ENCODE measurements around the gene FAM81A.

The FAM81A gene

DNA sequence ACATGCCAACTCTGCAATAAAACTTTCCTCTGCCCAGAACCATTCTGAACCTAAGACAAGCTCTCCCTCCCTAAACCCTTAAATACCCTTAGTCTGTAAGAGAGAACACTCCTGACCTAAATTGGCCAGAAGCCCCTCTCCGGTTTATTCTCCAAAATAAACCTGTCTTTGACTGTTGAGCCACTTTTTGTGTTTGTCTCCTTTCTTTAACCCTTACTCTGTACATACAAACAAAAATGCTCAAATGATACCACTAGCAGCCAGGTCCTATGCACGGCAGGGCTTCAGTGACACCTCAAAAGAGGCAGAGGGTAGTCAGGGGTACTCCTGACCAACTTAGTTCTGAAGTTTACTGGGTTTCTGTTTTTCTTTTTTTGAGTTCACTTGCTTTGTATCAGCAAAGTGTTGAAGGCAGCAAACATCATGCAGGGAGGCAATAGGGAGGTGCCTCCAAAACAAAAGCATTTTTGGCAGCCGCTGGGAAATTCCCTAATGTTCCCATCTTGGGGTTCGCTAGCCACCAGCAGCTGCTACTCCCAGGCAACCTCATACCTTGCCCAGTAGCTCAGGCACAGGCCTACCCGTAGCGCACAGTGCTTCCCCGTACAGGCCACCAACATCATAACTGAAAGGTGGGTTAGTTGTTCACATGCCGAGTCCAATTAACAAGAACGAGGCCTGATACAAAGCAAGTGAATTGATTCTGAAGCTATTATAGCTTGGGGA is 110.7 kb downstream of the FAM81A start:
- DNase-seq, result no peak

DNA sequence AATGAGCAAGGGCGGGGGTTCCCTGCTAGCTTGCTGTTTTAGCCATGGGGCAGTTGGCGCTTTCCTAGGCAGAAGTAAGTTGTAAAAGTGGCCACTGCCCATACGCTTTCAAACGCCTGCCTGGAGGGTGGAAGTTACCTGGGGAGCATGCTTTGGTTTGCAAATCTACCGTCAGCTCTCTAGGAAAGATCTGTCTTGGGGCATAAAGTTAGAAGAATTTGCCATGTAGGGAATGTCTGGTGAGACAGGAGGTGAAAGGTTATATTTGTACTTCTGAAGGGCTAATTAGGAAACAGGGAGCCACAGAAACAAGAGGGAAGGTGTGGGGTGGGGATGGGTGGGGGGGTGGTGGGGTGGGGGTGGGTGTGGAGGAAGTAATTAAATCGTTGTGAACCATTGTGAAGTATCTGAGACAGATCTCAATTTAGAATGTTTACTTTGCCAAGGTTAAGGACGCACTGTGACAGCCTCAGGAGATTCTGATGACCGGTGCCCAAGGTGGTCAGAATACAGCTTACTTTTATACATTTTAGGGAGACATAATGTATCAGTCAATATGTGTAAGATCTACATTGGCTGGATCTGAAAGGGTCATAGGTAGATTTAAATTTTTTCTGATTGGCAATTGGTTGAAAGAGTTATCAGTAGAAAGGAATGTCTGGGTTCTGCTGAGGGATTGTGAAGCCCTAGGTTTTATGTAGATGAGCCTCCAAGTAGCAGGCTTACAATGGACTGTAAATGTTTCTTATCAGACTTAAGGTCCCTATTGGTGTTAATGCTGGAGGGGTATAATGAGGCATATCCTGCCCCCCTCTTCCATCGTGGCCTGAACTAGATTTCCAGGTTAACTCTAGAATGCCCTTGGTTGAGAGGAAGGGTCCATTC is 111.6 kb downstream of the FAM81A start:
- no peak for DNase-seq

DNA sequence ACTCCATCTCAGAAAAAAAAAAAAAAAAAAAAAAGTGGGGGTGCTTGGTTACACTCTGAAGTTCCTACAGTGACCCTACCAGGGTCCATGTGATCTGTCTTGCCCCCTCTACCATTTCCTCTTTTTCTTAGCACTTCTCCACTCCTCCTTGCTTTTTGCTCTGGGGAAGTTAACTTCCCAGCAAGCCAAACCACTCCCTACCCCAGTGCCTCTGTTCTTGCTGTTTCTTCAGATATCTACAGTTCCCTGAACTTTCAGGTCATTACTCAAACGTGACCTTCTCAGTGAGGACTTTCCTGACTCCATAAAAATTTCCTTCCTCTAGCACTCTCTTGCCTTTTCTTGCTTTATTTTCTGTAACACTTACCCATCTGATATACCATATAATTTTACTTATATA is 112.5 kb downstream of the FAM81A start:
- DNase-seq, result no peak

DNA sequence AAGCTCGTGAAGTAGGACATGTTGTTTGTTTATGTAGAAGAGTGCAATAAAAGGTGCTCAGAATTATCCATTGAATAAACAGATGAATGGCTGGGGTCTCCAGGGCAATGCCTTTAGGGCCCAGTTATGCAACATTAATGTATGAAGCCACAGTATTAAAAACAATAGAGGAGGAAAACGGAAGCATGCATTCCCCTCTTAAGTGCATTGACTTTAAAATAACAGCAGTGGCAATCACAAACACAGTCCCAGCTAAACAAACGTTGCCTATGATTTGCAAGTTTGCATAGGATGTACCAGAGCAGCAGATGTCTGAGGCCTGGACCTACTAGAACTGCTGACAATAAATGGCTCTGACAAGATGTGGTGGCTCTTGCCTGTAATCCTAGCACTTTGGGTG is 113.0 kb downstream of the FAM81A start:
- DNase-seq, result no peak

DNA sequence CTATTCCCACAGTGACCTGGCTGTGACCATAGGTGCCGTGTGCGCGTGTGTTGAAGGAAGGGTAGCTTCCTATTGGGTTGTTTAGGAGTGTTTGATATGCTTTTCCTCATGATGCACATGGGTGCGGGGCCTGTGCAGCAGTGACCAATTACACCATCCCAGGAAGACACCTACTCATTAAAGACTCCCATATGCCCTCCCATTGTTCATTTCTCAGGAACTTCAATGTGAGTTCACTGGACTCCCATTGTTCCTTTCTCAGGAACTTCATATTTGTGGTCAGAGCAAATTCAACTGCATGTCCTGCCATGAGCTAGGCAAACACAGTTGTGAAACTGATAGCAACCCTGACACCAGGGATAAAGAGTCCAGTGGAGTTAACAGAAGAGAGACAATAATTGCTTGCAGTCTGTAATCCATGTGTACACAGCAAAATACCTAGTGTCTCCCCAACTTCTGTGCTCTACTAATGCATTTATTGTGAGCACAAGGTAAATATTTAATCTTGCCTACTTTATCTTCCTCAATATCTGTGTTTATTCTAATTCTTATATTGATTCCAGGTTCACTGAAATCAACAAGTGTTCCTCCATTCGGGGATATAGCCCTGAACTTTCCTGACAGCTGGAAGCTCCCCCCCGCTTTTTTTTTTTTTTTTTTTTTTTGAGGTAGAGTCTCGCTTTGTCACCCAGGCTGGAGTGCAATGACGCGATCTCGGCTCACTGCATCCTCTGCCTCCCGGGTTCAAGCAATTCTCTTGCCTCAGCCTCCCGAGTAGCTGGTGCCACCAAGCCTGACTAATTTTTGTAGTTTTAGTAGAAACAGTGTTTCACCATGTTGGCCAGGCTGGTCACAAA is 116.1 kb downstream of the FAM81A start:
- DNase-seq, result peak in 1 of 2 experiments; percentile 25

DNA sequence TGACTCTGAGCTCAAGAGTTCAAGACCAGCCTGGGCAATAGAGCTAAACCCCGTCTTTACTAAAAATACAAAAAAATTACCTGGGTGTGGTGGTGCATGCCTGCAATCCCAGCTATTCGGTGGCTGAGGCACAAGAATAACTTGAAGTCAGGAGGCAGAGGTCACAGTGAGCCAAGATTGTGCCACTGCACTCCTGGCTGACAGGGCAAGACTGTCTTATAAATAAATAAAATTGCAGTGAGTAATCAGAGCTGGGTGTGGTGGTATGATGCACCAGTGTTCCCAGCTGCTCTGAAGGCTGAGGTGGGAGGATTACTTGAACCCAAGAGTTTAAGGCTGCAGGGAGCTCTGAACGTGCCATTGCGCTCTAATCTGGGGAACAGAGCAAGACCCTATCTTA is 117.7 kb downstream of the FAM81A start:
- no peak for DNase-seq

DNA sequence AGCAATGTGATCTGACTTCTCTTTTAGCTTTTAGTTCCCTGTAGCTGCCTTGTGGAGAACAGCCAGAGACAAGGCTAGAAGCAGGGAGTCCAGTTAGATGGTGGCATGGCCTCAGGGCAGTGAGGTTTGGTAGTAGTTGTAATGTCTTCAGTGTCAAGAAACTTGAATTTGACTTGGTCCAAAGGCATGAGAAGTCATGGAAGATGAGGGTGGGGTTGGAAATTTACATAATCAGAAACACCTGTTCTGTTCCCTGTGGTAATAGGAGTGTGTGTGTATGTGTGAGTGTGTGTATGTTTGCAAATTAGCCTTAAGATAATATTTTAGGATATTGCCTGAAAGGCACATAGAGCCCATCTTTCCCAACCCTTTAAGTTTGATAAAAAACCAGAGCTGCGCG is 118.4 kb downstream of the FAM81A start:
- DNase-seq, result no peak

DNA sequence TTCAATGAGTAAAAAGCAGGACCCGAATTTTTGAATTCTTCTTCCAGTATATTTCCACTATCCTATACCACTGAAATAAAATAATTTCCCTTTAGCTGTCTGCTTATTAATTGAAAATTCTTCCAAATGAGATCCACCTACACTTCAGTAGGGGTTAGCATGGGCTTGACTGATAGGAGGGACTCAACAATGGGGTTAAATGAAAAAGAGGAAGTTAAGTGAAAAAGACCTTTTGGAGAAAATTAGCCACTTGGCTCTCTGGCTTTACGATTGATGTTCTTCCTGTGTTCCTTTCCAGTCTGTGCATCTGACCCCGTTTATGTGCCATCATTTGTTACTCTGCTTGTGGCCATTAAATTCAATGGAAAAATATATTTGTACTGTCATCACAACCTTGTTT is 119.6 kb downstream of the FAM81A start:
- no peak for DNase-seq

DNA sequence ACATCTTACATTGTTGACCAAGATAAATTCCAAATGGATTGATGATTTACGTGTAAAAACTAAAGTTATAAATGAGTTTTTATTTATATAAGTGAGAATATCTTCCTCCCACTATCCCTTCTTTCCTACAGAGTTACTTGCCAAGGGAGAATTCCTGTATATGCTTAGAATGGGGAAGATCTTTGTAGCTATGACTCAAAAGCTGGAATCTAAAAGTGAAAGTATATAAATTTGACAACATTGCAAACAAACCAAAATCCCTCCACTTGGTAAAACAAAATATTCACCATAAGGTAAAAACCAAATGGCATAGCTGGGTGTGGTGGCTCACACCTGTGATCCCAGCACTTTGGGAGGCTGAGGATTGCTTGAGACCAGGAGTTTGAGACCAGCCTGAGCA is 120.9 kb downstream of the FAM81A start:
- no peak for DNase-seq

DNA sequence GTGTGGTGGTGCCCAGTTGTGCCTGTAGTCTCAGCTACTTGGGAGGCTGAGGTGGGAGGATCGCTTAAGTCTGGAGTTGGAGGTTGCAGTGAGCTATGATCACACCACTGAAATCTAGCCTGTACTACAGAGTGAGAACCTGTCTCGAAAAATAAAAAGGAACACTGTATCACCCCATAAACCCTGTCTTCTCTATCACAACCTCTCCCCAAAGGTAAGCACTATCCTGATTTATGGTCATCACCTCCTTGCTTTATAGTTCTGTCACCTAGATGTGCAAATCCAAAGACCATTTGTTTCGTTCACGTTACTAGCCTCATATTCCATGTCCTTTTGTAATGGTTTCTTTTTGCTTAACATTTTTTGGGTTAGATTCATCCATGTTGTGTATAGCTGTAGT is 123.6 kb downstream of the FAM81A start:
- no peak for DNase-seq

DNA sequence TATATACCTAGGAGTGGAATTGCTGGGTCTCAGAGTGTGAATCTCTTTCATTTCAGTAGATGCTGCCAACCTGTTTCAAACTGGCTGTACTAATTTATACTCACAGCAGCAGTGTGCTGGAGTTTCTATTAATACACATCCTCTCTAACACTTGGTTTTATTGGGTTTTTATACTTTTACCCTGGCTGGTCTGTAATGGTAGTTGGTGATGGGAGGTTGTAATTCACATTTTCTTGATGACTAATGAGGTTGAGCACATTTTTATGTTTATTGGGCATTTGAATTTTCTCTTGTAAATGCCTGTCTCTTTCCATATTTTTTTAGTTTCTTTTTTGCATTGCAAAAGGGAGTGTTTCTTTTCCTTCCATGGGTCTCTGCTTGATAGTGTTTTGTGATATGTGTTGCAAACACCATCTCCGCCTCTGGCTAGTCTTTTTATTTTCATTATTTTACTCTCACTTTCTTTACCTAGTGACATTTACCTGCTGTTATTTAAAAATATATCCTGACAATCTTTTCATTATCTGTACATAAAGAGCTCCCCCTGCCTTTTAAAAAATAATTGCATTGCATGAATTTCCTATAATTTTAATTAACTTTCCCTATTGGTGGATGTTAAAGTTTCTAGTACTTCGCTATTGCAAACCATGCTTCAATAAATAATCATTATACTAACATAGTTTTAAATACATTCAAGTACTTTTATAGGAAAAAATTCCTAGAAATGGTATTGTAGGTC is 124.6 kb downstream of the FAM81A start:
- peak in 1 of 2 experiments; percentile 10 for DNase-seq

DNA sequence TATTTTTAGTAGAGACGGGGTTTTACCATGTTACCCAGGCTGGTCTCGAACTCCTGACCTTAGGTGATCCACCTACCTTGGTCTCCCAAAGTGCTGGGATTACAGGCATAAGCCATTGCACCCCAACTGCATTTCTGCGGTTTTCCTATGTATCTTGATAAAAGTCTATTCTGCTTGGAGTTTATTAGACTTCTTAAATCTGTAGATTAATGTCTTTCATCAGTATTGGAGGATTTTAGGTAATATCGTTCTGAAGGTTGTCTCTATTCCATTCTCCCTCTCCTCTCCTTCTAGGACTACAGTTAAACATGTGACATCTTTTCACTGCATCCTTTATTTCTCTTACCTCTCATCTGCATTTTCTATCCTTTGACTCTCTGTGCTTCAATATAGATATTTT is 127.3 kb downstream of the FAM81A start:
- no peak for DNase-seq

DNA sequence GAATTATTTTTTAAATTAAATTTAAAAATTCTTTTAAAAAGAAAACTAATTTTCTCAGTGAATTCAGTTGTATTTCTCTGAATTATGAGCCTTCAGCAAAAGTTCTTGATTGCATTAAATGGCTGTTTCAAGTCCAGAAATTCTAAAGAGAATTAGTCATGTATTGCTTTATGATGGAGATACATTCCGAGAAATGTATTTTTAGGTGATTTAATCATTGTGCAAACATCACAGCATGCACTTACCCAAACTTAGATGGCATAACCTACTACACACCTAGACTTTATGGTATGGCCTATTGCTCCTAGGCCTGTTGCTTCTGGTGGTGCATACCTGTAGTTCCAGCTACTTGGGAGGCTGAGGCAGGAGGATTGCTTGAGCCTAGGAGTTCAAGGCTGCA is 129.3 kb downstream of the FAM81A start:
- DNase-seq, result no peak

DNA sequence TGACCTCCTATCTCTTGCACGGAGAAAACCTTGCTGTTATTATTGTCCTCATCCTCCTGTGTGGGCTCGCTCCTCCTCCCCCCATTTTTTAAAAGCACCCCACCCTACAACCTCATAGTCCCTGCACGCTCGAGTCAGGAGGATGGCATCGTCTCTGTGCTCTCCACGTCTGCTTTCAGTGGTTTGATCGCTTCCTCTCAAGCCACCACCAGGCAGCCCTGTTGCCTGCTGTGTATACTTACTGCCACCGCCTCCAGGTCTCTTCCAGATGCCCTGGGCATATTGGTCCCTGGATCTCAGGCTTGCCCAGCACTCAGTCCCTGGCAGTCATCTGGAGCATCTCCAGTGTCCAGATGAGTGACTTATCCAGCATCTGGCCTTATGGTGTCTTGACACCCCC is 131.5 kb downstream of the FAM81A start:
- no peak for DNase-seq

DNA sequence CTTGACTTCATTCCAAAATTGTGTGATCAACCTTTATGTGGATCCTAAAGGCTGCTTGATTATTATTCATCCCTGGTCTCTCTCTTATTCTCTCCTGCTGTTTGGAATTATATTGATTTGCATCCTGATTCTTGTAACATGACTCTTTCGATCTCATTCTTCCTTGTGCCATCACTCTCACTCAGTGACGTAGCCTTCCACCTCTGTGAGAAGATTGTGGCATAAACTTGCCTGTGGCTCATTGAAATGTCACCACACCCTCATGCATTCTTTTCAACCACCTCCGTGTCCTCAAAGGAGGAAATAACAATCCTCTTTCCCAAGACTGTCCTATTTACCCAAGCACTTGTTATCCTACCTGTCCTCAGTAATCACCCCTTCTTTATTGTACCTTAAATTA is 132.3 kb downstream of the FAM81A start:
- DNase-seq, result no peak

DNA sequence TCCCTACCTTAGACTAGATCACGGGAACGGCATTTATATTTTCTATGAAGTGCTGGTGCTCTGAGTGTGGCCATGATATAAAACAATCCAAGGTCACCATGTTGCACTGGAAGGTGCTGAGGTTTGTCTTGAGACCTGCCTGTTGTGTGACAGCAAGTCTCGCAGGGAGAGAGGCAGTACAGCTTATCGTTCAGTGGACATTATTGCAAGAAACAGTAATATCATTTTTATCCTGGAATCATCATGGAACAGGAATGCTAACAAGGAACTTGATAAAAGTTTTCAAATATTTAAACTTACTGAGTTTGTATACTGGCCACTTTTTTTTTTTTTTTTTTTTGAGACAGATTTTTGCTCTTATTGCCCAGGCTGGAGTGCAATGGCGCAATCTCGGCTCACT is 133.6 kb downstream of the FAM81A start:
- no peak for DNase-seq
